Adrenal gland (tissue), 5 donors: Measurements from ENCODE around the gene GRIA4.

ENCODE experiments used
- POLR2A ChIP-seq, 2 donors: fragments of 450-650 bp; IDR thresholded peaks; one replicate each; pipeline ENCODE4 v1.6.1; 2017; ENCODE audit warnings: antibody characterized with exemption in 2 of 2, mild to moderate bottlenecking in 2 of 2, moderate library complexity in 1 of 2
- TF ChIP-seq, protein P1 (sequence below), 6 experiments: fragments of 450-650 bp in 4 of 6; fragments of 200-600 bp in 2 of 6; sonication (generic) in 1 of 6; IDR thresholded peaks; 1 replicate in 5 of 6; 2 replicates in 1 of 6; pipeline versions ENCODE4 v1.5.1 to v1.8.0; 2016 to 2021; ENCODE audit warnings: antibody characterized with exemption in 6 of 6, mild to moderate bottlenecking in 2 of 6, moderate library complexity in 1 of 6
- donor health status: DM: no; HTN: no; CAD: no.

DNA sequence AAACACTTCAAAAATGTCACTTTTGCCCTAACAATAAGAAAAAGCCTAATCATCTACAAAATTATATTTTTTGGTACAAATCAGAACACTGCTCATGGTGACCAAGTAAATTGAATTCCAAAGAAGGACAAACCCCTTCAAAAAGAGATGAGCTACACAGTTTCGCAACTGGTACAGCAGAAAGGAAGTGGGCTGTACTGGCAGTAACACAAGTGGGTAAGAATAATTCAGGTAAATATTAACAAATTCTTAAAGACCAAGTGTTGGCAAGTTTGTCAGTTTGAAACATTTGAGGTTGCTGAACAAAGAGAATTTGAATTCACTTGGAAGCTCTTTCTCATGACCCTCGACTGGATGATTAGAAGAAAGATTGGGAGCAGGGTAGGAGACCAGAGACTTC lies 376.7 kb downstream of the GRIA4 start:
- TF ChIP-seq, protein P1, sequence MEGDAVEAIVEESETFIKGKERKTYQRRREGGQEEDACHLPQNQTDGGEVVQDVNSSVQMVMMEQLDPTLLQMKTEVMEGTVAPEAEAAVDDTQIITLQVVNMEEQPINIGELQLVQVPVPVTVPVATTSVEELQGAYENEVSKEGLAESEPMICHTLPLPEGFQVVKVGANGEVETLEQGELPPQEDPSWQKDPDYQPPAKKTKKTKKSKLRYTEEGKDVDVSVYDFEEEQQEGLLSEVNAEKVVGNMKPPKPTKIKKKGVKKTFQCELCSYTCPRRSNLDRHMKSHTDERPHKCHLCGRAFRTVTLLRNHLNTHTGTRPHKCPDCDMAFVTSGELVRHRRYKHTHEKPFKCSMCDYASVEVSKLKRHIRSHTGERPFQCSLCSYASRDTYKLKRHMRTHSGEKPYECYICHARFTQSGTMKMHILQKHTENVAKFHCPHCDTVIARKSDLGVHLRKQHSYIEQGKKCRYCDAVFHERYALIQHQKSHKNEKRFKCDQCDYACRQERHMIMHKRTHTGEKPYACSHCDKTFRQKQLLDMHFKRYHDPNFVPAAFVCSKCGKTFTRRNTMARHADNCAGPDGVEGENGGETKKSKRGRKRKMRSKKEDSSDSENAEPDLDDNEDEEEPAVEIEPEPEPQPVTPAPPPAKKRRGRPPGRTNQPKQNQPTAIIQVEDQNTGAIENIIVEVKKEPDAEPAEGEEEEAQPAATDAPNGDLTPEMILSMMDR (IDR thresholded peaks at IDR 0.05): no peak
- no peak for TF ChIP-seq POLR2A (IDR thresholded peaks at IDR 0.05)
